ENCODE data around the gene SCNN1G.

The SCNN1G gene

GRCh38 chr16:23257682-23258081, 75.1 kb downstream of the SCNN1G start:
- DNase-seq = peak; percentile 83

- DNase-seq = no peak
Observed at GRCh38 chr16:23258919-23259237, 76.3 kb downstream of the SCNN1G start.
